GM18519 (cell line): ENCODE data around the gene PGM2L1.
"Not testable (repeated sequence)": the region's sequence is repeated elsewhere in the genome, so short reads cannot be mapped to it uniquely, and the experiment has no call there.

Experiments used
- ATAC-seq: cut with Tn5 transposase; IDR thresholded peaks from one replicate; pipeline ENCODE4 v1.9.1; 2021; ENCODE audit warnings: mild to moderate bottlenecking, moderate library complexity; ENCODE audit not compliant: unreplicated experiment, low FRiP score

Gene PGM2L1

GRCh38 chr11:74345420-74345819 is 52.8 kb downstream of the PGM2L1 start:
- ATAC-seq = no peak

GRCh38 chr11:74341921-74342320 is 56.3 kb downstream of the PGM2L1 start:
- no peak for ATAC-seq

- no peak for ATAC-seq
Measured at GRCh38 chr11:74339619-74340018, 58.6 kb downstream of the PGM2L1 start.

- no peak for ATAC-seq
Measured at GRCh38 chr11:74338963-74339362, 59.3 kb downstream of the PGM2L1 start.

- no peak for ATAC-seq
Measured at GRCh38 chr11:74333193-74333592, 65.0 kb downstream of the PGM2L1 start.

- no peak for ATAC-seq
Measured at GRCh38 chr11:74332291-74332690, 65.9 kb downstream of the PGM2L1 start.

GRCh38 chr11:74331000-74331399 is 67.2 kb downstream of the PGM2L1 start:
- ATAC-seq = not testable (repeated sequence)

GRCh38 chr11:74330075-74330858 is 68.0 kb downstream of the PGM2L1 start:
- no peak for ATAC-seq

- no peak for ATAC-seq
Measured at GRCh38 chr11:74327076-74327475, 71.2 kb downstream of the PGM2L1 start.

- no peak for ATAC-seq
Measured at GRCh38 chr11:74326665-74327064, 71.6 kb downstream of the PGM2L1 start.

- ATAC-seq = no peak
Measured at GRCh38 chr11:74325649-74326645, 72.3 kb downstream of the PGM2L1 start.

- no peak for ATAC-seq
Measured at GRCh38 chr11:74322667-74323066, 75.6 kb downstream of the PGM2L1 start.

- no peak for ATAC-seq
Measured at GRCh38 chr11:74321487-74322188, 76.6 kb downstream of the PGM2L1 start.

GRCh38 chr11:74320538-74320937 is 77.7 kb downstream of the PGM2L1 start:
- no peak for ATAC-seq

- no peak for ATAC-seq
Measured at GRCh38 chr11:74319139-74319816, 79.0 kb downstream of the PGM2L1 start.

GRCh38 chr11:74318241-74318932 is 79.8 kb downstream of the PGM2L1 start:
- ATAC-seq = no peak

- no peak for ATAC-seq
Measured at GRCh38 chr11:74316772-74317505, 81.3 kb downstream of the PGM2L1 start.

- ATAC-seq = no peak
Measured at GRCh38 chr11:74312326-74312725, 85.9 kb downstream of the PGM2L1 start.

- ATAC-seq = no peak
Measured at GRCh38 chr11:74311352-74311926, 86.8 kb downstream of the PGM2L1 start, which contains the start of gene P4HA3. P4HA3 (minus strand) TSS chr11:74311640; CDS start chr11:74311611, 29 bp downstream.
